Measurements from ENCODE around the gene TECPR1.

The TECPR1 gene

DNA sequence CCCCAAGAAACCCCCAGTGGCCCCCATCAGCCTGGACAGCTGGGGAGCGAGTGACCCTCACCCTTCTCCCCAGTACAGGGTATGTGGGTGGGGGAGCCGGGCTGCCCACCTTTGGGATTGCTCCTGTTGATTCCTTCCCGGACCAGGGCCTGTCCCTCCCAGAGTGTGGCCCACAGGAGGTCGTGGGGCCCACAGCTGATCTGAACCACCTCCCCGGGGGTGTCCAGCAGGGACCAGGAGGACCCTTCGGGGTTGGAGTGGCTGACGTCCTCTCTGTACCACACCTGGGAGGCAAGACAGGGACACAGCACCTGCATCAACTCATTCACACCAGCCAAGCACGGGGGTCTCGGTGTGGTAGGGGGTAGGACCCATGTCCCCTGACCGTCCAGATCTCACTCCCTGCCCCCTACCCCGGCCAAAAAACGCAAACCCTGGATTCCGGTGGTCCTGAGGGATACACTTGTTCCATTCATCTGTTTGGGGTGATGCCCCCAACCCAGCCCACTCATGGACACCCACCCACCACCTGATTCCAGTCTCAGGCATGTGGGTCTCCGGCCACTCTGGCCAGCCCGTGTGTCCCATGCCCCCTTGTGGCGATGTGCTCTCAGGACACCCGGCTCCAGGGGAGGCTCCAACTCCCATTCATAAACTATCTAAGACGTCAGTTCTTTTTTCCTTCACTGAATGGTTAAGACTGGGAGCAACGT lies 10.9 kb downstream of the TECPR1 start:
- H3K27ac ChIP-seq (ENCODE audit: low read length): no peak overlapping the region
- no peaks in the 10 kb centered on the region for H3K9me3 ChIP-seq (ENCODE audit: control insufficient read depth, low read depth, low read length)
- no peaks in the 10 kb centered on the region for H3K4me1 ChIP-seq (ENCODE audit: control insufficient read depth, low read depth, low read length)
- H3K27me3 ChIP-seq (ENCODE audit: control insufficient read depth, insufficient read depth, low read length): no peaks in the 10 kb centered on the region
- H3K36me3 ChIP-seq (ENCODE audit: control insufficient read depth, low read depth, low read length): no peaks in the 10 kb centered on the region
- H3K9ac ChIP-seq (ENCODE audit: low read length): no peak overlapping the region
- no peak overlapping the region for H3K4me3 ChIP-seq (ENCODE audit: low read length)

DNA sequence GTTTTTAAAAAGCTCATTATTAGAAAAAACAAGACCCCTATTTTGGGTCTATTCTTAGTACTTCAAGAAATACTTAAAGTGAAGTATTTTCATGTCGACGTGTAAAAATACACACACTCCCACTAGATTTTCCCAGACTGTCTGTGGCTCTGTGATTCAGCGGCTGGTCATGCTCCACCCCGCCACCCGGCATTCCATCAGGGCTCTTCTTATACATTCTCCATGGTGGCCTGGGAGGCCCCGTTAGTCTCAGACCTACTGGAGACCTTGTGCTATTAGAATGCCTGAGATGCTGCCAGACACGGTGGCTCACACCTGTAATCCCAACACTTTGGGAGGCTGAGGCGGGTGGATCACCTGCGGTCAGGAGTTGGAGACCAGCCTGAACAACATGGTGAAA lies 13.1 kb downstream of the TECPR1 start:
- Histone ChIP-seq H3K27ac (ENCODE audit: low read length) (no peak overlapping the region), H3K27me3 (ENCODE audit: control insufficient read depth, insufficient read depth, low read length) (no peaks in the 10 kb centered on the region), H3K4me1 (ENCODE audit: control insufficient read depth, low read depth, low read length) (no peaks in the 10 kb centered on the region), H3K36me3 (ENCODE audit: control insufficient read depth, low read depth, low read length) (no peaks in the 10 kb centered on the region), H3K9me3 (ENCODE audit: control insufficient read depth, low read depth, low read length) (no peaks in the 10 kb centered on the region), H3K9ac (ENCODE audit: low read length) (no peak overlapping the region), H3K4me3 (ENCODE audit: low read length) (no peak overlapping the region)

DNA sequence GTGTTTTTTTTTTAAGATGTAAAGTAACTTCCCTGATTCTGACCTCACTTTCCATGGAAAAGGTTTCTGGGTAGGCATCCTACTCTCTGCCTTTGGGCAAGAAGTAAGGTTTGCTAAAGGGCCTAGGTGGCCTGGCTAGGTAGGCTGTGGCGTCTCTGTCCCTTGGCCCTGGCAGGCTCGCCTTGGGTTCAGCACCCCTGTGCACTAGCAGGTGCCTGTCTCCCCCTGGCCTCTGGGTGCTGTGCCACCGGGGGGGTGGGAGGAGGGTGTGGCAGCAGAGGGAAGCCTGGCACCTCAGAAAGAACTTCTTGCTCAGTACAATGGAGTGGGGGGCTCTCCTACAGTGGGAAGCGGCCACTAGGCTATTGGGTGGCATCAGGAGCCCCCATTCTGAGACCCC lies 14.0 kb downstream of the TECPR1 start:
- no peak overlapping the region for H3K4me3 ChIP-seq (ENCODE audit: low read length)
- no peaks in the 10 kb centered on the region for H3K27me3 ChIP-seq (ENCODE audit: control insufficient read depth, insufficient read depth, low read length)
- H3K4me1 ChIP-seq (ENCODE audit: control insufficient read depth, low read depth, low read length): no peaks in the 10 kb centered on the region
- H3K9ac ChIP-seq (ENCODE audit: low read length): no peak overlapping the region
- H3K27ac ChIP-seq (ENCODE audit: low read length): no peak overlapping the region
- no peaks in the 10 kb centered on the region for H3K36me3 ChIP-seq (ENCODE audit: control insufficient read depth, low read depth, low read length)
- H3K9me3 ChIP-seq (ENCODE audit: control insufficient read depth, low read depth, low read length): no peaks in the 10 kb centered on the region

DNA sequence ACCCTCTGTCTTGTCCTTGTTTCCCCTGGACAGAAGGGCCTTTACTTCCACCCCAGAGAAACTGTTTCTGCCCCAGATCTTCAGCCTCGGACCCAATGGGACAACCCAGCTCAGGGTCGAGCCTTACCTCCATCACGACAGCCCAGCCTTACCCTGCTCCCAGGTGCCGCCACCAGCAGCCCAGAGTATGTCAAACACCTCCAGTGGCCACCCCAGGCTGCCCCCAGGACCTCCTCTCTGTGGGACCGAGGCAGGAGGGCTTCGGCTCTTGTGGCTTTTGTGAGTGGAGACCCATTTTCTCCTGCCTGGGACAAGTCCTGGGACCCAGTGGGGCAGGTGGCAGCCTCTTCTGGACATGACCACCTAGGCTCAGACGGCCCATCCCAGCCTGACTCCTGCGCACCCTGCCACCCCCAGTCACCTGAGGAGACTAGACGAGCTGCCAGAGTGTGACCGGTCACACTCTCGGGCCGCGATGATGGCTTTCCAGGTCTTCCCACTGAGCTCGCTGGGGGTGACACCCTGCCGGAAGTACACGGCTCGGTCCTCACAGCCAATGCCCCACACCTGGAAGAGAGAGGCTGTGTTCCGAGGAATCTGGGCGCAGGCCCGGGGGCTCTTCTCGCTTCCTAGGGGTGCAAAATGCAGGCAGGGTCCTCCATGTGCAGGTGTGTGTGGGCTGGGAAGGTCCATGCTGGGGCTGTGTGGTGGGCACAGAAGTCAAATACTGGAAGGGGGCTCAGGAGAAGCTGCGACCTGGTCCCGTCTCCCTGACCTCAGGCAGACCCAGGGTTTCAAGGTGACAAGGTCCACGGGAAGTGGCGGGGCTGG lies 15.5 kb downstream of the TECPR1 start:
- H3K27me3 ChIP-seq (ENCODE audit: control insufficient read depth, insufficient read depth, low read length): no peaks in the 10 kb centered on the region
- no peak overlapping the region for H3K9ac ChIP-seq (ENCODE audit: low read length)
- H3K4me1 ChIP-seq (ENCODE audit: control insufficient read depth, low read depth, low read length): no peaks in the 10 kb centered on the region
- no peaks in the 10 kb centered on the region for H3K9me3 ChIP-seq (ENCODE audit: control insufficient read depth, low read depth, low read length)
- H3K36me3 ChIP-seq (ENCODE audit: control insufficient read depth, low read depth, low read length): no peaks in the 10 kb centered on the region
- H3K4me3 ChIP-seq (ENCODE audit: low read length): no peak overlapping the region
- H3K27ac ChIP-seq (ENCODE audit: low read length): no peak overlapping the region

DNA sequence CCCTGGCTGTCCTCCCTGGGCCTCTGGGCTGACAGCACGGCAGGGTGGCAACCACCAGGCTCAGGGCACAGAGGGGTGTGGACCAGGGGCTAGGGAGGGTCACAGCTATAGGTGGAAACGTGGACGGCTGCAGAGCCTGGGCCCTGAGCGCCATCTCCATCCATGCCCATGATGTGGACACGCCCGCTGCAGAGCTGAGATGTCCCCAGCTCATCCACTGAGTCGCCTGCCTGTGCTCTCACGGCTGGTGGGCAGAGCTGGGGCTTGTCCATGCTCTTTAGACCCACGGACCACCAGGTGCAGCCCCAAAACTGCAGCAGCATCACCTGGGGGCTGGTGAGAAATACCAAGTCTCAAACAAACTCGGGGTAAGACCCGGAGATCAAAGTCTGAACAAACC lies 16.1 kb downstream of the TECPR1 start:
- H3K9ac ChIP-seq (ENCODE audit: low read length): no peak overlapping the region

DNA sequence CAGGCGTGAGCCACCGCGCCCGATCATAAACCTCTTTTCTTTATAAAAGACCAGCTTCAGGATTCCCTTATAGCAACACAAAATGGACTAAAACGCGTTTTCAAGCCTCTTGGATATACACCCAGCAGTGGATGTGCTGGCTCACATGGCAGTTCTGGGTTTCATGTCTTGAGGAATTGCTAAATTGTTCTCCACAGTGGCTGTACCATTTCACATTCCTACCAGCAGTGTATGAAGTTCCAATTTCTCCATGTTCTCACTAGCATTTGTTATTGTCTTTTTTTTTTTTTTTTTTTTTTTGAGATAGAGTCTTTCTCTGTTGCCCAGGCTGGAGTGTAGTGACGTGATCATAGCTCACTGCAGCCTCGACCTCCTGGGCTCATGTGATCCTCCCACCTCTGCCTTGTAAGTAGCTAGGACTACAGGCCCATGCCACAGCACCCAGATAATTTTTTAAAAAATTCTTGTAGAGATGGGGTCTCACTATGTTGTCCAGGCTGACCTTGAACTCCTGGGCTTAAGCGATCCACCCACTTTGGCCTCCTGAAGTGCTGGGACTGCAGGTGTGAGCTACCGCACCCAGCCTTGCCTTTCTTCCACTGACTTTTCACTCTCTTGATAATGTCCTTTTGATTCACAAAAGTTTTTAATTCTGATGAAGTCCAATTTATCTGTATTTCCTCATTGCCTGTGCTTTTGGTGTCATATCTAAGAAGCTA lies 17.4 kb downstream of the TECPR1 start:
- Histone ChIP-seq H3K36me3 (ENCODE audit: control insufficient read depth, low read depth, low read length) (no peaks in the 10 kb centered on the region), H3K27me3 (ENCODE audit: control insufficient read depth, insufficient read depth, low read length) (no peaks in the 10 kb centered on the region), H3K9me3 (ENCODE audit: control insufficient read depth, low read depth, low read length) (no peaks in the 10 kb centered on the region), H3K27ac (ENCODE audit: low read length) (no peak overlapping the region), H3K4me3 (ENCODE audit: low read length) (no peak overlapping the region), H3K9ac (ENCODE audit: low read length) (no peak overlapping the region), H3K4me1 (ENCODE audit: control insufficient read depth, low read depth, low read length) (no peaks in the 10 kb centered on the region)

More for the DNA sequence above, 16.1 kb downstream of the TECPR1 start:
- no peaks in the 10 kb centered on the region for H3K4me1 ChIP-seq (ENCODE audit: control insufficient read depth, low read depth, low read length)
- no peaks in the 10 kb centered on the region for H3K36me3 ChIP-seq (ENCODE audit: control insufficient read depth, low read depth, low read length)
- H3K9me3 ChIP-seq (ENCODE audit: control insufficient read depth, low read depth, low read length): no peaks in the 10 kb centered on the region
- no peaks in the 10 kb centered on the region for H3K27me3 ChIP-seq (ENCODE audit: control insufficient read depth, insufficient read depth, low read length)
- no peak overlapping the region for H3K27ac ChIP-seq (ENCODE audit: low read length)
- no peak overlapping the region for H3K4me3 ChIP-seq (ENCODE audit: low read length)

DNA sequence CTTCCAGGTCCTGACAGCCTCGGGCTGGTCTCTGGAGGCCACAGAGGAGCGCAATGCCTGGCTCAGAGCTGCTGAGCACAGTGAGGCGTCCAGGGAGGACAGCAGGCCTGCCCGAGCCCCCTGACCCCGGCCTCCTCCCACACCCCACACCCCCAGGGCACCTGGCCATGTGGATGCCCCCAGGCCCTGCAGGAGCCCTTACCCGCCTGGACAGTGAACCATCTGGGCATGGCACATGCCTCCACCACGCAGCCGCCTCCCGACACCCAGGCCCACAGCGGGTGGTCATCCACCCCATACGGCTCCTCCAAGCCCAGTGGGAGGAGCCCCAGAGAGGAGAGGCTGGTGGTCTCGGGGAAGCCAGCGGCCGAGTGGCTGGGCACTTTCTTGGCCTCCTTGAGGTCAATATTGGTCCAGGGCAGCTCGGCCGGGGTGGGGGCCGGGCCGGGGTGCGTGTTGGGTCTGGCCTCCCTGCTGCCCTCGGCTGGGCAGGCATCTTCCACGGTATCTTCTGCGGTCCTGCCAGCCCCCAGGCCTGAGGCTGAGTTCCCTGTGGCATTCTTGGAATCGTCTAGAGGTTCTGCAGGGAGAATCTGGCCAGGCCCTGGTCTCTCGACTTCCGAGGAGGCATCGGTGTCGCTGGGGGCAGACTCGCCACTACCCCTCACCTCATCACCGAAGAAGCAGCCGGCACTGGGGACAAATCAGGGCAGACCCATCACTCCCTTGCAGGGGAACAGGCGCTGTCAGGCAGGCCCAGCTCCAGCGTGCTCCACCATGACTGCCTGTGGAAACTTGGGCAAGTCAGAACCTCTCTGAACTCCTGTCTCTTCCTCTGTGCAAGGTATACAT lies 18.6 kb downstream of the TECPR1 start:
- Histone ChIP-seq H3K4me3 (ENCODE audit: low read length) (no peak overlapping the region), H3K9me3 (ENCODE audit: control insufficient read depth, low read depth, low read length) (no peaks in the 10 kb centered on the region), H3K27ac (ENCODE audit: low read length) (no peak overlapping the region), H3K36me3 (ENCODE audit: control insufficient read depth, low read depth, low read length) (no peaks in the 10 kb centered on the region), H3K9ac (ENCODE audit: low read length) (no peak overlapping the region), H3K4me1 (ENCODE audit: control insufficient read depth, low read depth, low read length) (no peaks in the 10 kb centered on the region), H3K27me3 (ENCODE audit: control insufficient read depth, insufficient read depth, low read length) (no peaks in the 10 kb centered on the region)

DNA sequence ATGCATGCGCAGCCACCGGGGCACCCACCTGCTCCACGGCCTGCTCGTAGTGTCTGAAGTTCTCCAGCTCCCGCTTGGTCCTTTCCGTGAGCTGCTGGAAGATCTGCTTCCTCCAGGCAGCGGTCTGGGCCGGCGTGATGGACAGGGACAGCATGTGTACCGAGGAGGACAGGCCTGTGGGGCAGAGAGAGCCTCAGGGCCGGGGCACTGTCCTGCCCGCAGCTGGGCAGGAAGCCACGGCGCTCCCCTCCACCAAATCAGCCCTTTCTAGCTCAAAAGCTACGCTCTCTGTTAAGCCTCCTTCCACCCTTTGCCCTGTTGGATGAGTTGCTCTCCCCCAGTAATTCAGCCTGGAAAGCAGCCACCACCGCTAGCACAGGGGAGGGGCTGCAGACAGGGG lies 19.2 kb downstream of the TECPR1 start:
- no peak overlapping the region for H3K9ac ChIP-seq (ENCODE audit: low read length)

DNA sequence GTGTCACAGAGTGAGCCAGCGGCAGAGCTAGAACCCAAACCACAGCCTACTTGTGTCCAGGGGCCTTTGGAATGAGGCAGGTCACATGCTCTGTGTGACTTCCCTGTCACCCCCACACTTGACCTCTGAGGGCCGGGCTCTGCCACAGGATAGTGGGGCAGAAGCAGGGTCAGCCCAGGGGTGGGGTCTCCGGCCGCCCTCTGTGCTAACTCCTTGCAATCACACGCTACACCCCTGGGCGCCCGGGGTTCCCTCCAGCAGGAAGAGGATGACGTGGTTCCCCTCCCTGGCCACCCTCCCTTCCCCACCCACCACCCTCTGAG lies 19.8 kb downstream of the TECPR1 start:
- Histone ChIP-seq H3K27ac (ENCODE audit: low read length) (no peak overlapping the region), H3K9ac (ENCODE audit: low read length) (no peak overlapping the region), H3K9me3 (ENCODE audit: control insufficient read depth, low read depth, low read length) (no peaks in the 10 kb centered on the region), H3K27me3 (ENCODE audit: control insufficient read depth, insufficient read depth, low read length) (no peaks in the 10 kb centered on the region), H3K36me3 (ENCODE audit: control insufficient read depth, low read depth, low read length) (no peaks in the 10 kb centered on the region), H3K4me3 (ENCODE audit: low read length) (no peak overlapping the region), H3K4me1 (ENCODE audit: control insufficient read depth, low read depth, low read length) (no peaks in the 10 kb centered on the region)

More for the DNA sequence above, 19.2 kb downstream of the TECPR1 start:
- no peaks in the 10 kb centered on the region for H3K4me1 ChIP-seq (ENCODE audit: control insufficient read depth, low read depth, low read length)
- H3K27me3 ChIP-seq (ENCODE audit: control insufficient read depth, insufficient read depth, low read length): no peaks in the 10 kb centered on the region
- no peaks in the 10 kb centered on the region for H3K36me3 ChIP-seq (ENCODE audit: control insufficient read depth, low read depth, low read length)
- H3K4me3 ChIP-seq (ENCODE audit: low read length): no peak overlapping the region
- H3K9me3 ChIP-seq (ENCODE audit: control insufficient read depth, low read depth, low read length): no peaks in the 10 kb centered on the region
- no peak overlapping the region for H3K27ac ChIP-seq (ENCODE audit: low read length)

DNA sequence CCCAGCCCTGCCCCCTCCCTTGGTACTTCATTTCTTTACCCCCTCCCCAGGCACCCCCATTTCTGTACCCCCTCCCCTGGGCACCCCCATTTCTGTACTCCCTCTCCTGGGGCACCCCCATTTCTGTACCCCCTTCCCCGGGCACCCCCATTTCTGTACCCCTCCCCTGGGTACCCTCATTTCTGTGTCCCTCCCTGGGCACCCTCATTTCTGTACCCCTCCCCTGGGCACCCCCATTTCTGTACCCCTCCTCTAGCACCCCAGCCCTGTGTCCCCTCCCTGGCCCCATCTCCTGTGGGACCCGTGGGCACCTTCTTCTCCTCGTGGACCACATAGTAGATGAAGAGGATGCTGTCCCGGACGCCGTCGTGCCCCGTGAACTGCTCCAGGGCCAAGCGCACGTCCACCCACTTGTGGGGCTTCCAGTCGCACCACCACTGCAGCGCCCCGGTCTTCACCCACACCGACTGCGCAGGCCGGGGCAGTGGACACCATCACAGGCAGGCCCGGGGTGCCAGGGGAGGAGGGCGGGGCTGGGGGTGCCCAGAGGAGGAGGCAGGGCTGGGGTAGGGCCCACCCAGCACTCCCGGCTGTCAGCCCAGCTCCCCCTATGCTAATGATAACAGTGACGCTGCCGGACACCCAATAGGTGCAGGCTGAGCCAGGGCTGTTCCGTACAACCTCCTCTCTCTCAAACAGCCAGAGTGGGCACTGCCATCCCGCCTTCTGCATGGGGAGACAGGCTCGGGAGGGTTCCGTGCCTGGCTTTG lies 20.4 kb downstream of the TECPR1 start:
- H3K9me3 ChIP-seq (ENCODE audit: control insufficient read depth, low read depth, low read length): no peaks in the 10 kb centered on the region
- H3K27me3 ChIP-seq (ENCODE audit: control insufficient read depth, insufficient read depth, low read length): no peaks in the 10 kb centered on the region
- no peak overlapping the region for H3K27ac ChIP-seq (ENCODE audit: low read length)
- no peak overlapping the region for H3K9ac ChIP-seq (ENCODE audit: low read length)
- no peak overlapping the region for H3K4me3 ChIP-seq (ENCODE audit: low read length)
- H3K36me3 ChIP-seq (ENCODE audit: control insufficient read depth, low read depth, low read length): no peaks in the 10 kb centered on the region
- H3K4me1 ChIP-seq (ENCODE audit: control insufficient read depth, low read depth, low read length): no peaks in the 10 kb centered on the region
